ENCODE results near the gene LRRC59.

The LRRC59 gene

DNA sequence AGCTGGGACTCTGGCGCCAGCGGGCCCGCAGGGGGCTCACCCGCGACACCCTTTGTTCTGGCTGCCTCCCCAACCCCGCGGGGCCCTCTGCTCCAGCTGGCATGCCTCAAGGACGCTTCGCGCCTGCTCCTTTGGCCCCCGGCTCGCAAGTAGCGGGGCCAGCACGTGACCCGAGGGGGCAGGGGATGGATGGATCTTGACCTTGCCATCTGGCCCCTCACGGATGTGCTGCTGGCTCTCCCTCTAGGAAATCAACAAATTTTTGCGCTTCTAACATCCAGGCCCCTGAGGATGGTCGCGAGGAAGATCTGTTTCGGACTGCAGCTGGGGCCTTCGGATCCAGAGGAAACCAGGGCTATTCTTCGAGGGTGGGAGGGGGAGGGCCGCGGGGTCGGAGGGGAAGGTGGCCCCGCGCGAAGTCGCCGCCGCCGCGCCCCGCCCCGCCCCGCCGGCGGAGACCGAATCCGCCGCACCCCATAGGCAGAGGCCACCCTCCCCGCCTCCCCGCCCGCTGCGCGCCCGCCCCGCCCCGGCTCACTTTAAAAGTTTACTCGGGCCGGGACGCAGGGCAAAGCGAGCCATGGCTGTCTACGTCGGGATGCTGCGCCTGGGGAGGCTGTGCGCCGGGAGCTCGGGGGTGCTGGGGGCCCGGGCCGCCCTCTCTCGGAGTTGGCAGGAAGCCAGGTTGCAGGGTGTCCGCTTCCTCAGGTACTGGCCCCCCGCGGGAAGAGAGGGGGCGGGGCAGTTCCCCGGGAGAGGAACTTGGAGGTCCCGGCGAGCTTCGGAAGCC, 28.6 kb upstream of the LRRC59 start, which contains the start of gene ACSF2:
ACSF2 (plus strand) TSS at position 537 of the 790 bp plus-strand sequence; CDS start at position 581, 44 bp downstream.
- TF ChIP-seq MYC (IDR thresholded peaks at IDR 0.05; ENCODE audit: low read depth, low read length) (no peak), POLR2A (IDR thresholded peaks at IDR 0.05; ENCODE audit: extremely low read depth, insufficient read length) (peak; percentile 46)
- peak within 1 kb of the TSS; percentile 61 for H3K4me3 ChIP-seq (ENCODE audit: low read depth, low read length)
- DNase-seq (ENCODE audit: low read depth) = peak; percentile 68

GRCh38 chr17:50424996-50425681, 27.8 kb upstream of the LRRC59 start:
- DNase-seq (ENCODE audit: low read depth) = no peak
- no peak for TF ChIP-seq MAX (IDR thresholded peaks at IDR 0.05; ENCODE audit: low read depth, low read length)
- H3K4me3 ChIP-seq (ENCODE audit: low read depth, low read length) = no peak overlapping the region

- H3K4me3 ChIP-seq (ENCODE audit: low read depth, low read length) = no peak overlapping the region
- TF ChIP-seq CTCF (IDR thresholded peaks at IDR 0.05; ENCODE audit: low read depth, low read length) (no peak), MAX (IDR thresholded peaks at IDR 0.05; ENCODE audit: low read depth, low read length) (no peak), MYC (IDR thresholded peaks at IDR 0.05; ENCODE audit: low read depth, low read length) (no peak), POLR2A (IDR thresholded peaks at IDR 0.05; ENCODE audit: extremely low read depth, insufficient read length) (no peak)
- DNase-seq (ENCODE audit: low read depth) = no peak
Measured at GRCh38 chr17:50424246-50424995, 27.1 kb upstream of the LRRC59 start.

GRCh38 chr17:50423553-50424159, 26.3 kb upstream of the LRRC59 start:
- DNase-seq (ENCODE audit: low read depth) = peak; percentile 56
- TF ChIP-seq POLR2A (IDR thresholded peaks at IDR 0.05; ENCODE audit: extremely low read depth, insufficient read length) (no peak), CTCF (IDR thresholded peaks at IDR 0.05; ENCODE audit: low read depth, low read length) (no peak), MYC (IDR thresholded peaks at IDR 0.05; ENCODE audit: low read depth, low read length) (no peak), MAX (IDR thresholded peaks at IDR 0.05; ENCODE audit: low read depth, low read length) (0 out of 2 replicates have a peak, but pooled peaks have one; percentile 3)
- no peak overlapping the region for H3K4me3 ChIP-seq (ENCODE audit: low read depth, low read length)

- no peak overlapping the region for H3K4me3 ChIP-seq (ENCODE audit: low read depth, low read length)
- no peak for DNase-seq (ENCODE audit: low read depth)
- no peak for TF ChIP-seq MYC (IDR thresholded peaks at IDR 0.05; ENCODE audit: low read depth, low read length)
- TF ChIP-seq MAX (IDR thresholded peaks at IDR 0.05; ENCODE audit: low read depth, low read length) = no peak
- TF ChIP-seq CTCF (IDR thresholded peaks at IDR 0.05; ENCODE audit: low read depth, low read length) = no peak
- TF ChIP-seq POLR2A (IDR thresholded peaks at IDR 0.05; ENCODE audit: extremely low read depth, insufficient read length) = no peak
Measured at GRCh38 chr17:50422738-50423137, 25.4 kb upstream of the LRRC59 start.

DNA sequence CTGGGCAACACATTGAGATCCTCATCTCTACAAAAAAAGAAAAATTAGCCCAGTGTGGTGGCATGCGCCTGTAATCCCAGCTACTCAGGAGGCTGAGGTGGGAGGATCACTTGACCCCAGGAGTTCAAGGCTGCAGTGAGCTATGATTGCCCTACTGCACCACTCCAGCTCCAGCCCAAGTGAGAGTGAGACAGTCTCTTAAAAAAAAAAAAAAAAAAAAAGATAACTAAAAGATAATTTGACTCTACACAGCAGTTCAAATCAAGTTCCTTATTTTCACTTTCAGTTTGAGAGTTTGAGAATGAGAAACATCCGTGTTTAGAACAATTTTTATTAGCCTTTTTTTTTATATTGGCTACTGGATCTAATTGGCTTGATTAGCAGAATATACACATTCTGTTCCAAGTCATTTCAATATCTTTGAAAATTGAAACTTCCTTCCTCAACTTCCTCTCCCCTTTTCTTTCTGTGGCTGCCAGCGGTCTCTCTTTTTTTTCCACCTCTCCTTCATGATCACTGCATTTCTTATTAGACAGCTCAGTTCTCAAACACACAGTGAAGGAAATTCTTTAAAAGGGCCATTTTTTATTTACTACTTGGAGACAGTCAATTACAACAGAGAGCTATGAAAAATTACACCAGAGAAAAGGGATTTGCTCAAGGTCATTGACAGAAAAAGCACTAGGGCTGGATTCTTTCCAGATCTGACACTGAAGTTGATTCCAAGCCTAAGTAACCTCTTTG, 24.2 kb upstream of the LRRC59 start:
- peak overlapping the region; percentile 55 for H3K4me3 ChIP-seq (ENCODE audit: low read depth, low read length)
- TF ChIP-seq CTCF (IDR thresholded peaks at IDR 0.05; ENCODE audit: low read depth, low read length) (no peak), MAX (IDR thresholded peaks at IDR 0.05; ENCODE audit: low read depth, low read length) (no peak)
- DNase-seq (ENCODE audit: low read depth) = peak; percentile 30
